A549 (cell line): Measurements from ENCODE around the gene MBNL1. TPM values are rescaled to one million over a fixed set of nuclear protein-coding genes. Genes with fewer than 3 reads are reported as not detected.

Source experiments
- ATAC-seq, 2 experiments: fragments of 200-7000 bp in 1 of 2; fragments of >200 bp in 1 of 2; cut with Nextera tagmentation in 1 of 2; cut with Tn5 transposase in 1 of 2; 3 replicates each; pipeline versions ENCODE4 v1.8.0 to v1.9.1; 2018 to 2020; ENCODE audit warnings: mild to moderate bottlenecking in 1 of 2, moderate library complexity in 1 of 2
- CTCF ChIA-PET: fragments of 300-600 bp; sonication (Branson Sonifier 250); formaldehyde crosslinking; extraction: SDS; loops from one replicate; lab custom pipeline; 2021; ENCODE audit warnings: antibody characterized with exemption, inconsistent platforms; lab: Yijun Ruan, JAX
- POLR2A ChIA-PET: fragments of 350-600 bp; formaldehyde crosslinking; extraction: SDS; loops from one replicate; lab custom pipeline; 2021; ENCODE audit warnings: antibody characterized with exemption, inconsistent platforms; lab: Yijun Ruan, JAX
- DNase-seq, 2 experiments: peaks; one replicate each; pipeline versions ENCODE4 v3.0.0 to v3.0.0-alpha.2; 2011 to 2016; ENCODE audit warnings: low read depth in 1 of 2, low spot score in 1 of 2
- FAIRE-seq: peaks from 2 replicates; lab custom pipeline; 2011; peaks lifted over from hg19 to GRCh38; lab: Jason Lieb, UNC
- H3K27ac ChIP-seq, 2 experiments: fragments of >200 bp; sonication (Bioruptor Twin); formaldehyde crosslinking; 3 replicates each; pipeline ENCODE4 v1.5.1; 2016 to 2017
- H3K4me1 ChIP-seq: fragments of >200 bp; sonication (Bioruptor Twin); formaldehyde crosslinking; 3 replicates; pipeline ENCODE4 v1.6.1; 2016
- H3K4me2 ChIP-seq: fragments of >200 bp; sonication (Bioruptor Twin); formaldehyde crosslinking; 3 replicates; pipeline ENCODE4 v1.6.1; 2016
- H3K4me3 ChIP-seq: fragments of >200 bp; sonication (Bioruptor Twin); formaldehyde crosslinking; 3 replicates; pipeline ENCODE4 v1.5.1; 2016
- H3K9me3 ChIP-seq: fragments of >200 bp; sonication (Bioruptor Twin); formaldehyde crosslinking; 3 replicates; pipeline ENCODE4 v1.6.1; 2016
- BHLHE40 ChIP-seq: IDR thresholded peaks from 2 replicates; pipeline ENCODE4 v1.6.1; 2012; ENCODE audit warnings: low read depth, low read length, inconsistent platforms
- CHD2 ChIP-seq: fragments of 150-350 bp; IDR thresholded peaks from 2 replicates; pipeline ENCODE4 v1.6.1; 2014; ENCODE audit warnings: low read length; ENCODE audit not compliant: partially characterized antibody
- CHD4 ChIP-seq: fragments of 200-600 bp; sonication (generic); IDR thresholded peaks from 2 replicates; pipeline ENCODE4 v1.6.1; 2016; ENCODE audit warnings: antibody characterized with exemption, mild to moderate bottlenecking, borderline replicate concordance
- EHF ChIP-seq: fragments of 250-450 bp; sonication (Bioruptor Pico); IDR thresholded peaks from 2 replicates; pipeline ENCODE4 v1.5.0; 2020; ENCODE audit warnings: mild to moderate bottlenecking
- EHMT2 ChIP-seq: fragments of 200-600 bp; sonication (generic); IDR thresholded peaks from 2 replicates; pipeline ENCODE4 v1.6.1; 2016; ENCODE audit warnings: antibody characterized with exemption, low read depth, mild to moderate bottlenecking, moderate library complexity
- EP300 ChIP-seq, 2 experiments: fragments of >200 bp; sonication (Bioruptor Twin); formaldehyde crosslinking; IDR thresholded peaks; 2 replicates in 1 of 2; 3 replicates in 1 of 2; pipeline ENCODE4 v1.6.1; 2016 to 2017
- ESRRA ChIP-seq: fragments of 150-350 bp; IDR thresholded peaks from 2 replicates; pipeline ENCODE4 v1.6.1; 2014; ENCODE audit warnings: mild to moderate bottlenecking, low read length, borderline replicate concordance
- HES2 ChIP-seq: fragments of >200 bp; sonication (Bioruptor Twin); formaldehyde crosslinking; IDR thresholded peaks from 2 replicates; pipeline ENCODE4 v1.6.1; 2016
- HOXB13 ChIP-seq: fragments of 250-450 bp; sonication (Bioruptor Pico); IDR thresholded peaks from 2 replicates; pipeline ENCODE4 v1.5.0; 2020; ENCODE audit warnings: low read depth, mild to moderate bottlenecking, moderate library complexity
- HOXB5 ChIP-seq: fragments of 250-450 bp; sonication (Bioruptor Pico); IDR thresholded peaks from 2 replicates; pipeline ENCODE4 v1.5.0; 2020; ENCODE audit warnings: mild to moderate bottlenecking, moderate library complexity
- JUN ChIP-seq, 2 experiments: fragments of >200 bp; sonication (Bioruptor Twin); formaldehyde crosslinking; IDR thresholded peaks; 2 replicates in 1 of 2; 3 replicates in 1 of 2; pipeline ENCODE4 v1.6.1; 2016 to 2017
- KDM1A ChIP-seq: fragments of 200-600 bp; sonication (generic); IDR thresholded peaks from 2 replicates; pipeline ENCODE4 v1.6.1; 2016; ENCODE audit warnings: low read depth, mild to moderate bottlenecking
- MAZ ChIP-seq: fragments of 150-350 bp; IDR thresholded peaks from 2 replicates; pipeline ENCODE4 v1.6.1; 2014; ENCODE audit warnings: antibody characterized with exemption, low read depth, low read length, borderline replicate concordance
- MYC ChIP-seq: IDR thresholded peaks from 2 replicates; pipeline ENCODE4 v1.6.1; 2012; ENCODE audit warnings: mild to moderate bottlenecking, inconsistent platforms, low read length, improper control_type of control experiment, borderline replicate concordance
- NPAS2 ChIP-seq: fragments of 250-450 bp; sonication (Bioruptor Pico); IDR thresholded peaks from 2 replicates; pipeline ENCODE4 v1.8.0; 2022; ENCODE audit warnings: mild to moderate bottlenecking, moderate library complexity, borderline replicate concordance
- POLR2A ChIP-seq: IDR thresholded peaks from 2 replicates; pipeline ENCODE4 v1.6.1; 2012; ENCODE audit warnings: mild to moderate bottlenecking, low read length
- RARB ChIP-seq: fragments of 250-450 bp; sonication (Bioruptor Pico); IDR thresholded peaks from 2 replicates; pipeline ENCODE4 v1.8.0; 2021; ENCODE audit warnings: mild to moderate bottlenecking, moderate library complexity
- RCOR1 ChIP-seq: fragments of 150-350 bp; IDR thresholded peaks from 2 replicates; pipeline ENCODE4 v1.6.1; 2014; ENCODE audit warnings: antibody characterized with exemption, low read length, low read depth
- RNF2 ChIP-seq: fragments of 200-600 bp; sonication (generic); IDR thresholded peaks from 2 replicates; pipeline ENCODE4 v1.6.1; 2016; ENCODE audit warnings: low read depth, mild to moderate bottlenecking, antibody characterized with exemption, moderate library complexity, borderline replicate concordance
- ZC3H11A ChIP-seq: fragments of 450-650 bp; IDR thresholded peaks from 2 replicates; pipeline ENCODE4 v1.6.1; 2014; ENCODE audit warnings: antibody characterized with exemption, mild to moderate bottlenecking
- ZFP36 ChIP-seq: fragments of 450-650 bp; IDR thresholded peaks from 2 replicates; pipeline ENCODE4 v1.6.1; 2014; ENCODE audit warnings: borderline replicate concordance; ENCODE audit not compliant: partially characterized antibody
- WGBS: methylation state at CpG from one replicate; pipeline ENCODE4 v1.1.6; 2017; ENCODE audit errors: missing lambda C conversion rate; 5-methylcytosine and 5-hydroxymethylcytosine counted together
- polyA plus RNA-seq, 4 experiments: library from polyadenylated mRNA; depleted of rRNA in 3 of 4; stranded (reverse); fragments of >200 nt; fragmentation: RNase III in 1 of 4; extraction: RNeasy Plus Mini Kit Qiagen cat#74134 plus additional on column Dnase treatment in 1 of 4; gene quantifications; 2 replicates in 3 of 4; 3 replicates in 1 of 4; pipeline ENCODE4 v1.2.3, GENCODE V29; 2011 to 2017
- TF ChIP-seq, protein P1 (sequence below): fragments of 200-600 bp; sonication (generic); IDR thresholded peaks from 2 replicates; pipeline ENCODE4 v1.6.1; 2016; ENCODE audit warnings: antibody characterized with exemption, mild to moderate bottlenecking, moderate library complexity
- TF ChIP-seq, protein P2 (sequence below): fragments of 250-450 bp; sonication (Bioruptor Pico); IDR thresholded peaks from 2 replicates; pipeline ENCODE4 v1.5.0; 2020; ENCODE audit warnings: low read depth, mild to moderate bottlenecking, moderate library complexity

Gene MBNL1
- polyA plus RNA-seq, 2 of the 4 experiments (the other 2 are of a cell fraction) = 60.5 to 92.5 TPM

GRCh38 chr3:152255290-152255689 is 13.4 kb upstream of the MBNL1 start:
- CTCF ChIA-PET = interaction anchor here (1.3 kb wide), 1 partner anchor 13 kb away, joined by 4 read pairs; the partner anchor contains the start of gene MBNL1
- TF ChIP-seq ZC3H11A (no peak), ZFP36 (no peak), CHD2 (no peak), RCOR1 (no peak), CHD4 (no peak), BHLHE40 (no peak)
- 97% methylated on average over 1 of the region's 1 CpG for WGBS

GRCh38 chr3:152256851-152257562 is 11.7 kb upstream of the MBNL1 start:
- ChIA-PET POLR2A (interaction anchor here (1.9 kb wide), 1 partner anchor 12 kb away, joined by 12 read pairs; the partner anchor contains the start of gene MBNL1), CTCF (interaction anchor here (0.5 kb wide), 1 partner anchor 208 kb away, joined by 3 read pairs; no protein-coding TSS in a partner anchor)
- Histone ChIP-seq H3K4me1 (peaks cover 29% of the 10 kb centered on the region), H3K27ac (peak overlapping the region in 1 of 2 experiments; percentile 51; a peak in 3 of 6 replicates), H3K9me3 (no peaks in the 10 kb centered on the region), H3K4me2 (no peak overlapping the region; the same call in 2 of the 3 replicates), H3K4me3 (no peak overlapping the region)
- no peak for FAIRE-seq
- WGBS = 87% methylated on average over 5 of the region's 5 CpGs
- no peak for ATAC-seq
- DNase-seq = no peak
- TF ChIP-seq RARB (CRISPR knock-in tag) (no peak), NPAS2 (no peak), EHF (no peak), EP300 (IDR thresholded peaks at IDR 0.05) (no peak), POLR2A (no peak), RNF2 (no peak), BHLHE40 (no peak), MAZ (no peak), KDM1A (no peak), HOXB5 (CRISPR knock-in tag) (no peak), CHD4 (no peak), MYC (no peak), HES2 (no peak), ESRRA (no peak), EHMT2 (no peak), JUN (IDR thresholded peaks at IDR 0.05) (no peak), CHD2 (no peak), HOXB13 (CRISPR knock-in tag) (no peak)
- TF ChIP-seq, protein P1, sequence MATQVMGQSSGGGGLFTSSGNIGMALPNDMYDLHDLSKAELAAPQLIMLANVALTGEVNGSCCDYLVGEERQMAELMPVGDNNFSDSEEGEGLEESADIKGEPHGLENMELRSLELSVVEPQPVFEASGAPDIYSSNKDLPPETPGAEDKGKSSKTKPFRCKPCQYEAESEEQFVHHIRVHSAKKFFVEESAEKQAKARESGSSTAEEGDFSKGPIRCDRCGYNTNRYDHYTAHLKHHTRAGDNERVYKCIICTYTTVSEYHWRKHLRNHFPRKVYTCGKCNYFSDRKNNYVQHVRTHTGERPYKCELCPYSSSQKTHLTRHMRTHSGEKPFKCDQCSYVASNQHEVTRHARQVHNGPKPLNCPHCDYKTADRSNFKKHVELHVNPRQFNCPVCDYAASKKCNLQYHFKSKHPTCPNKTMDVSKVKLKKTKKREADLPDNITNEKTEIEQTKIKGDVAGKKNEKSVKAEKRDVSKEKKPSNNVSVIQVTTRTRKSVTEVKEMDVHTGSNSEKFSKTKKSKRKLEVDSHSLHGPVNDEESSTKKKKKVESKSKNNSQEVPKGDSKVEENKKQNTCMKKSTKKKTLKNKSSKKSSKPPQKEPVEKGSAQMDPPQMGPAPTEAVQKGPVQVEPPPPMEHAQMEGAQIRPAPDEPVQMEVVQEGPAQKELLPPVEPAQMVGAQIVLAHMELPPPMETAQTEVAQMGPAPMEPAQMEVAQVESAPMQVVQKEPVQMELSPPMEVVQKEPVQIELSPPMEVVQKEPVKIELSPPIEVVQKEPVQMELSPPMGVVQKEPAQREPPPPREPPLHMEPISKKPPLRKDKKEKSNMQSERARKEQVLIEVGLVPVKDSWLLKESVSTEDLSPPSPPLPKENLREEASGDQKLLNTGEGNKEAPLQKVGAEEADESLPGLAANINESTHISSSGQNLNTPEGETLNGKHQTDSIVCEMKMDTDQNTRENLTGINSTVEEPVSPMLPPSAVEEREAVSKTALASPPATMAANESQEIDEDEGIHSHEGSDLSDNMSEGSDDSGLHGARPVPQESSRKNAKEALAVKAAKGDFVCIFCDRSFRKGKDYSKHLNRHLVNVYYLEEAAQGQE = no peak
- TF ChIP-seq, protein P2, sequence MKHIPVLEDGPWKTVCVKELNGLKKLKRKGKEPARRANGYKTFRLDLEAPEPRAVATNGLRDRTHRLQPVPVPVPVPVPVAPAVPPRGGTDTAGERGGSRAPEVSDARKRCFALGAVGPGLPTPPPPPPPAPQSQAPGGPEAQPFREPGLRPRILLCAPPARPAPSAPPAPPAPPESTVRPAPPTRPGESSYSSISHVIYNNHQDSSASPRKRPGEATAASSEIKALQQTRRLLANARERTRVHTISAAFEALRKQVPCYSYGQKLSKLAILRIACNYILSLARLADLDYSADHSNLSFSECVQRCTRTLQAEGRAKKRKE (CRISPR knock-in tag) = no peak

More at GRCh38 chr3:152255290-152255689, 13.4 kb upstream of the MBNL1 start:
- H3K4me3 ChIP-seq = no peak overlapping the region
- peaks cover 29% of the 10 kb centered on the region for H3K4me1 ChIP-seq
- ATAC-seq (no peak), DNase-seq (no peak), FAIRE-seq (no peak)
- no peak overlapping the region for H3K27ac ChIP-seq
- POLR2A ChIA-PET = no interaction called here
- H3K4me2 ChIP-seq = no peak overlapping the region
- no peaks in the 10 kb centered on the region for H3K9me3 ChIP-seq
